Suprapubic skin (tissue), 3 donors: ENCODE data around the gene MAP2.

ENCODE experiments used
- CTCF ChIP-seq, 2 donors: fragments of 200-600 bp in 1 of 2; fragments of 450-650 bp in 1 of 2; sonication (generic) in 1 of 2; IDR thresholded peaks; one replicate each; pipeline ENCODE4 v1.5.1; 2016 to 2019; ENCODE audit warnings: antibody characterized with exemption in 2 of 2, mild to moderate bottlenecking in 1 of 2, moderate library complexity in 1 of 2
- POLR2A ChIP-seq, 2 donors: fragments of 450-650 bp; IDR thresholded peaks; one replicate each; pipeline ENCODE4 v1.6.1; 2017; ENCODE audit warnings: antibody characterized with exemption in 2 of 2, mild to moderate bottlenecking in 2 of 2, moderate library complexity in 2 of 2

GRCh38 chr2:209536363-209536762 lies 112.5 kb downstream of the MAP2 start:
- TF ChIP-seq CTCF (IDR thresholded peaks at IDR 0.05) (no peak), POLR2A (IDR thresholded peaks at IDR 0.05) (no peak)
